NCI-H774 (cell line): ENCODE results near the gene LANCL2.

Experiments used
- DNase-seq: peaks from one replicate; lab custom pipeline; 2025; lab: John Stamatoyannopoulos, UW

Gene LANCL2

GRCh38 chr7:55438085-55438756 lies 73.1 kb downstream of the LANCL2 start:
- peak; percentile 85 for DNase-seq

GRCh38 chr7:55438757-55439525 lies 73.8 kb downstream of the LANCL2 start:
- peak; percentile 70 for DNase-seq

- DNase-seq: no peak
These were observed 74.5 kb downstream of the LANCL2 start for GRCh38 chr7:55439627-55440026.

GRCh38 chr7:55440040-55440690 lies 75.0 kb downstream of the LANCL2 start:
- no peak for DNase-seq

- DNase-seq: no peak
These were observed 75.9 kb downstream of the LANCL2 start for GRCh38 chr7:55441002-55441401.

GRCh38 chr7:55441774-55442522 lies 76.8 kb downstream of the LANCL2 start:
- DNase-seq: no peak

DNA sequence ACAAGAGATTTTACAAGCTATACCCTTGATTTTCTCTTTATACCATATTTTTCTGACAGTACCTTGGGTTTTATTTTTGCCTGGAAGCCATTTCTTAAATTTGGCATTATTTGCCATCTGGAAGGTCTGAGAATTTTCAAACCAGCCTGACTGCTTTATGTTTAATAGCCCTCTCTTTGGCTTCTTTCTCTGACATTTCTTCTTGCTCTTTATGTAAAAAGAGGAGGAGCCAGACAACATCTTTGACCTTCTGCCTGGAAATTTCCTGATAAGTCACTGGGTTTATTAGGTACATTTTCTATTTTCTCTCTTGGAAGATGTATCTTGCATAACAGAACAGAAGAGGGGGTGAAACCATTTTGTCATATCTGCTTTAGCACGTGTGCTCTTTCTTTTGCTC lies 79.6 kb downstream of the LANCL2 start:
- DNase-seq: no peak

- DNase-seq: no peak
These were observed 83.4 kb downstream of the LANCL2 start for GRCh38 chr7:55448526-55448925.

DNA sequence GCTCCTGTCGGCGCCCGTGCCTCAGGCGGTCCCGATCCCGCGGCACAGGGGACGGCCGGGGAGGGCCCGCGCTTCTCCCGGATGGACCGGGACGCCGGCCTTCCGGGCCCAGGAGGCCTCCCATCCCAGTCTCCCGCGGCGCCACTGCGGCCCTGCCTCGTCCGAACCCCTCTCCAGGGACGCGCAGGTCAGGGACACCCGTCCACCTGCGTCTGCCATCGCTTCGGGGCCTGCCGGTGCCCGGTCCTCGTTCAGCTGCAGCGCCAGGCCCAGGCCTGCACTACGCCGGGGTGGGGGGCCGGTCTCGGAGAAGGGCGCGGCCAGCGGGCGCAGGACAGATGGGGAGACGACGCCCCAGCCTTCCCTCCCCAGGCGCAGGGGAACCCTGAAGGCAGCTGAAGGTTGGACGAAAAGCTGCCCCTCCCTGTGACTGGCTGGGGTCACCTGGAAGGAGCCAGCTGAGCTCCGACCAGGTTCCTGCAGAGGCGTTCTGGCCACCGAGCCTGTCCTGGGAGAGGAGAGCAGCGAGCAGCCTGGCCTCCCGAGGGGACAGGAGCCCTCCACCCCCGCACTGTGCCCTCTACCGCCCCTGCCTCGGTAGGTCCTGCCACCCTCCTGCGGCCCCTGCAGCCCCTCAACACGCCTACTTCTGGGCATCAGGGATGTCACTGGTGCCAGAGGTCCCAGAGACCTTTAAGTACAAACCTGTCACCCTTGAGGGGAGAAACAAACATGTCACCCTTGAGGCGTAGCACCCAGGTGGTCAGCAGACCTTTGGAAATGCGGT lies 84.3 kb downstream of the LANCL2 start:
- no peak for DNase-seq

DNA sequence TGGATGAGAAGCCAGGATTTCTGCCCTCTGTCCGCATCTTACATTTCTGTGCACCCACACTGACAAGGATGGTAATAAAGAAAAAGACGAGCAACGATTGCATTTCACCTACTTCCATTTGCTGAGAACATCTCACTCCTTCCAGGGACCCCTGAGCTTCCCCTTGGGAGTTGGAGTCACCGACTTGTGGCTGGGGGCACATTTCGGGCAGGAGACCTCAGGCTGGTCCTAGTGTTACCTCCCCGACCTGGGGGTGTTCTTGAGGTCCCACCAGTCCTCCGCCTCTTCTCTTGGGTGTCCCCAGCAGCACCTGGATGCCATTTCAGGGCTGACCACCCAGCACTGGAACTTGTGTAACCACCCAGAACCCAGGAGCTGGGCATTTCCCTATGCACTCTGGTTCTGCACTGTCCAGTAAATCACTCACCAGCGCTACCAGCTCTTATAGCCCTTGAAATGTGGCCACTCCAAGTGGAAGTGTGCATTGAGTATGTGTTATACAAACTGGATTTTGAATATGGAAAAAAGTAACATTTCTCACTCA lies 84.9 kb downstream of the LANCL2 start:
- DNase-seq: no peak

- DNase-seq: no peak
These were observed 87.8 kb downstream of the LANCL2 start for GRCh38 chr7:55452971-55453370.

DNA sequence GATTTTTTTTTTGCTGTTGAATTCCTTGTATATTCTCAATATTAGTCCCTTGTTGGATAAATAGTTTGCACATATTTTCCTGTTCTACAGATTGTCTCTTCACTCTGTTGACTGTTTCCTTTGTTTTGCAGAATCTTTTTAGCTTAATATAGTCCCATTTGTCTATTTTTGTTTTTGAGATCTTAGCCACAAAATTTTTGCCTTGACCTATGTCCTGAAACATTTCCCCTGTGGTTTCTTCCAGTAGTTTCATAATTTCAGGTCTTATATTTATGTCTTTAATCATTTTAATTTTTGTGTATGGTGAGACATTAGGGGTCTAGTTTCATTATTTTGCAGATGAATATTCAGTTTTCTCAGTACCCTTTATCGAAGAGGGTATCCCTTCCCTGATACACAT lies 92.7 kb downstream of the LANCL2 start:
- DNase-seq: no peak

DNA sequence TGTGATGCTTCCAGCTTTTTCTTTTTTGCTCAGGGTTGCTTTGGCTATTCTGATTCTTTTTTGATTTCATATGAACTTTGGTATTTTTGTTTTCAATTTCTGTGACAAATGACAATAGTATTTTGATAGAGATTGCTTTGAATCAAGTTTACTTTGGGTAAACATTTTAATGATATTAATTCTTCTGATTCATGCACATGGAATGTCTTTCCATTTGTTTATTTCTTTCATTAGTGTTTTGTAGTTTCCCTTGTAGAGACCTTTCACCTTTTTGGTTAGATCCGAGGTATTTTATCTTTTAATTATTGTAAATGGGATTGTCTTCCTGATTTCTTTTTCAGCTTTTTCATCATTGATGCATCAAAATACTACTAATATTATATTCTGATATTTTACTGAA lies 93.2 kb downstream of the LANCL2 start:
- DNase-seq: no peak

GRCh38 chr7:55463686-55464262 lies 98.6 kb downstream of the LANCL2 start:
- no peak for DNase-seq

DNA sequence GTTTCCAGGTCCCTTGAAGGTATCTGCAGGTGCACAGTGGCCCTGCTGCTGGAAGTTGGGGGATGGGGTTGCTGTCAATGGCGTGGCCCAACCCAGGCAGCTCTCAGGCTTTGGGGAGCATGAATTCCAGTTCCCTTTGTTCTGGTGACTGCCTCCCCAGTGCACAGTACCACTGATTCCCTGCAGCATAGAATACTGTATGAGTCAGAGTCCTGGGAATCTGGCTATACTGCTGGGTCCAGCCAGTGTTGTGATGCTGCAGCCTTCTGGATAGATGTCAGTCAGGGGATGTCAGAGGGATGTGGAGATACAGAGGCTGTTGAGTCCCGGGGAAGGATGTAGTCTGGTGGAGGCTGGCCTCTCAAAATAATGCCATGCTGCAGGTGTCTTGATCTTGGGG lies 99.3 kb downstream of the LANCL2 start:
- DNase-seq: no peak

DNA sequence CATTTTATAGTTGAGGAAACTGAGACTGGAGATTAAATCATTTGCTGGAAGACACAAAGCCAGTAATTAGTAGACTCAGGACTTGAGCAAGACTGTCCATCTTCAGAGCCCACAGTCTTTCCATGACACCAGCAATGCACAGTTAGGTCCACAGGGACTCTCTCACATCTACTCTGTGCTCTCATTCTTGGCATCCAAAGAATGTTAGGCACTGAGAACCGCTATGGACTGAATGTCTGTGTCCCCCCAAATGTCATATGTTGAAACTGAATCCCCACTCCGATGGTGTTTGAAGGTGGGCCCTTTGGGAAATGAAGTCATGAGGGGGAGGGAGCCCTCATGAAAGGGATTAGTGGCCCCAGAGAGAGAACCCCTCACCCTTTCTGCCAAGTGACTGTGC lies 100.6 kb downstream of the LANCL2 start:
- no peak for DNase-seq

- no peak for DNase-seq
These were observed 102.0 kb downstream of the LANCL2 start for GRCh38 chr7:55467047-55467593.

DNA sequence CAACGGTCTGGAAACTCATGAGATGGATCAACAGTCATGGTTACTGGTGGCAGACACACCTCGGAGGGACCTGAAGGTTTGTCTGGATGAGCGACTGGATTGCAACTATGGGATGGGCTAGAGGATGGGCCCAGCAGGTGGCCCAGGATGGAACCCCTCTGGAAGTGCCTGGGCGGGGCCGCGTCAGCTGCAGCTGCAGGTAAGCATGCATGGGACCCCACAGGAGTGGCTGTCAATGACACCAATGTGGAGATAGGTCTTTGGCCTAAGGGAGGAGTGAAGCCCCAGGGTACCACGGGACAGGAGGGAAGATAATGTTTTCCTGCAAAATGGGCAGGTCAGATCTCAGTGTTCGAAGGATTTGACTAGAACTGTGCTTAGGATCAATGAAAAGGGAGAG lies 103.4 kb downstream of the LANCL2 start:
- no peak for DNase-seq

DNA sequence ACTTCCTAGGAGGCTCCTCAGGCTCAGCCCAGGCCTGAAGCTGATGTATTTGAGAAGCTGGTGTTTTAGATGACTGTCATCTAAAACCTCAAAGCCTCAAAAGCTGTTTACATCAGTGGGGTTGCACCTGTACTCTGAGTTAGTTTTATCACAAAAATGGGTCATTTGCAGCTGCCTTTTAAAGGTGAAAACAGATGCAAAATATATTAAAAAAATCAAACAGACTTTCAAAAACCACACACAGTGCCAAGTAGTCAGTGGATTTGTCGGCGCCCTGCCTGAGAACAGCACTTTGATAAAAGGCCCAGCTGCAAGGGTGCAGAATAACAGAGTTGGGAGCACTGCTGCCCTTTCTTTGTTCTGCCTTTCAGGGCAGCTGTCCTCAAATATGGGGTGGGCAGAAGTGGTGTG lies 104.1 kb downstream of the LANCL2 start:
- DNase-seq: no peak

DNA sequence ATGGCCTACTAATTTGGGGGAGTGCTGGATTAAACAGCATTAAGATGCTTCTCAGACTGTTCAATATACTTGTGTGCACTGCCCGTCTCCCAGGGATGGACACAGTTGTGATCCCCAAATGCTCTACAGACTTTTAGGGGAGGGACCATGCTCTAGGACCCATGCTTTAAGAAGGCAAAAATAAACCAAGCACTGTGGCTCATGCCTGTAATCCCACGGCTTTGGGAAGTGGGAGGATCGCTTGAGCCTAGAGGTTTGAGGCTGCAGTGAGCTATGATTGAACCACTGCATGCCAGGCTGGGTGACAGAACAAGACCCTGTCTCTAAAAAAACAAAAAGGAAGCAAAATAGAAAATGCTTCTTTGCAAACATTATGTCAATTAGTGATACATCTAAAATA lies 104.6 kb downstream of the LANCL2 start:
- DNase-seq: no peak

GRCh38 chr7:55470261-55470660 lies 105.1 kb downstream of the LANCL2 start:
- DNase-seq: no peak
